ENCODE results near the gene CLDN17. TPM values are rescaled to one million over a fixed set of nuclear protein-coding genes. Genes with fewer than 3 reads are reported as not detected.

The CLDN17 gene
- total RNA-seq, 1 experiment from 2014 or later: not detected

- Histone ChIP-seq H3K9me3 (ENCODE audit: control insufficient read depth, insufficient read depth, low read depth, low read length) (no peaks in the 10 kb centered on the region), H3K27ac (ENCODE audit: low read length) (no peak overlapping the region), H3K27me3 (ENCODE audit: control insufficient read depth, insufficient read depth, low read length) (no peaks in the 10 kb centered on the region), H3K36me3 (ENCODE audit: control insufficient read depth, insufficient read depth, low read length) (no peaks in the 10 kb centered on the region), H3K4me1 (ENCODE audit: control insufficient read depth, insufficient read depth, low read length) (no peaks in the 10 kb centered on the region), H3K4me3 (ENCODE audit: low read depth in 2 of 2, low read length in 2 of 2) (no peak overlapping the region)
- BruUV-seq (replicated peaks): no TSS peak
- in situ Hi-C loops (cut with HindIII; ENCODE audit: low pct_unique_long_range_greater_than_20kb, low sequenced_read_pairs): no loop called here
- ATAC-seq: no peak
- TF ChIP-seq POLR2AphosphoS5 (IDR thresholded peaks at IDR 0.05; ENCODE audit: low read depth, low read length) (no peak), SIN3A (IDR thresholded peaks at IDR 0.05; ENCODE audit: borderline replicate concordance, insufficient read depth, low read depth, low read length) (no peak), REST (IDR thresholded peaks at IDR 0.05; ENCODE audit: insufficient read depth in 1 of 2, low read depth in 2 of 2, low read length in 1 of 2) (no peak)
- ChIA-PET CTCF (no interaction called here), POLR2A (no interaction called here)
- intact Hi-C loops (cut with micrococcal nuclease; ENCODE audit: unreplicated experiment): no loop called here
- DNase-seq (ENCODE audit: low read depth, low spot score): no peak
Measured at GRCh38 chr21:30129246-30129645, 37.4 kb downstream of the CLDN17 start.

- CTCF ChIA-PET: no interaction called here
- in situ Hi-C loops (cut with HindIII; ENCODE audit: low pct_unique_long_range_greater_than_20kb, low sequenced_read_pairs): no loop called here
- Histone ChIP-seq H3K9me3 (ENCODE audit: control insufficient read depth, insufficient read depth, low read depth, low read length) (no peaks in the 10 kb centered on the region), H3K4me3 (ENCODE audit: low read depth in 2 of 2, low read length in 2 of 2) (no peak overlapping the region), H3K4me1 (ENCODE audit: control insufficient read depth, insufficient read depth, low read length) (no peaks in the 10 kb centered on the region), H3K27me3 (ENCODE audit: control insufficient read depth, insufficient read depth, low read length) (no peaks in the 10 kb centered on the region), H3K36me3 (ENCODE audit: control insufficient read depth, insufficient read depth, low read length) (no peaks in the 10 kb centered on the region), H3K27ac (ENCODE audit: low read length) (no peak overlapping the region)
- POLR2A ChIA-PET: no interaction called here
- DNase-seq (ENCODE audit: low read depth, low spot score) (no peak), ATAC-seq (no peak)
- BruUV-seq (replicated peaks): no TSS peak
- TF ChIP-seq TCF7L2 (IDR thresholded peaks at IDR 0.05; ENCODE audit: low read depth, low read length) (no peak), CTCF (IDR thresholded peaks at IDR 0.05) (no peak), SIN3A (IDR thresholded peaks at IDR 0.05; ENCODE audit: borderline replicate concordance, insufficient read depth, low read depth, low read length) (no peak), REST (IDR thresholded peaks at IDR 0.05; ENCODE audit: insufficient read depth in 1 of 2, low read depth in 2 of 2, low read length in 1 of 2) (no peak), POLR2AphosphoS5 (IDR thresholded peaks at IDR 0.05; ENCODE audit: low read depth, low read length) (no peak)
- intact Hi-C loops (cut with micrococcal nuclease; ENCODE audit: unreplicated experiment): no loop called here
Measured at GRCh38 chr21:30126576-30126975, 40.0 kb downstream of the CLDN17 start.

Measured in Panc1 (cell line).